H54 (cell line): Measurements from ENCODE around the gene RHCG.

Experiments
- DNase-seq: peaks from one replicate; pipeline ENCODE4 v3.0.0; 2011; ENCODE audit warnings: low spot score, mixed read lengths; ENCODE audit not compliant: insufficient read length
- FAIRE-seq: peaks from 3 replicates; lab custom pipeline; 2011; peaks lifted over from hg19 to GRCh38; lab: Jason Lieb, UNC
- POLR2A ChIP-seq: IDR thresholded peaks from 2 replicates; pipeline ENCODE4 v1.6.1; 2011; ENCODE audit warnings: low read depth, mild to moderate bottlenecking, low read length

The RHCG gene

GRCh38 chr15:89436560-89437311 lies 59.6 kb downstream of the RHCG start:
- DNase-seq (no peak), FAIRE-seq (no peak)
- TF ChIP-seq POLR2A, result no peak

- DNase-seq (no peak), FAIRE-seq (no peak)
- TF ChIP-seq POLR2A, result no peak
Observed at GRCh38 chr15:89435362-89435761, 61.0 kb downstream of the RHCG start.

- DNase-seq (no peak), FAIRE-seq (no peak)
- no peak for TF ChIP-seq POLR2A
Observed at GRCh38 chr15:89433686-89434085, 62.7 kb downstream of the RHCG start.

DNA sequence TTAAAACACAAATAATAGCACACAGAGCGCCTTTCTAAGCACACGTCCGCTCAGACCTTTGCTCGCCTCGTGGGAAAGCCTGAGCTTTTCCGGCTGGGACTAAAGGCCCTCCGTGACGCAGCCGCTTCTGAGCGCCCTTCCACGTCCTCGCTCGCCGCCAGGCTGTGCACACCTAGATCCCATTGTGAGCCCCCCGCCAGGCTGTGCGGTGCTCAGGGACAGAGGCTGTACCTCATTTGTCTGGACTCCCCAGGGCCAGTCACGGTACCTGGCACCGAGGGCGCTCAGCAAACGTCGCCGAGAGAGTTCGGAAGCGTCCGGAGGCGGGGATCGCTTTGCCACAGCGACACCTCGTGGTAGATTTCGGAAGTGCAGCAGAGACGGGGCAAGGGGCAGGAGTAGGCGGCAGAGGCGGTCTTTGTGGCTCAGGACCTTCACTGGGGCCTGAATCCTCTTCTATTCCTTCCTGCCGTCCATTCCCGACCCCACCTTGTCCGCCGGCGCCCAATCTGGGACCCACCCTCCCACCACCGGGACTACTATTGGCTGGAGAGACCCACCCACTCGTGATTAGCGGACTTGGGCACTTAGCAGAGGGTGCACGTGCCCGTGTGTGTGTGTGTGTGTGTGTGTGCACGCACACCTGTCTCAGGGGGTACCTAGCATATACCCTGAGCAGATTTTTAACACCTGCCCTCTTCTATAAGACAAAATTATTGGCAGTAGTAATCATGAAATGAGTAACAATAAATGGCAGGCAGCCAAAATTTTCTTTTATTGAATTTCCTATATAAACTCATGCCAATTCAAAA lies 65.6 kb downstream of the RHCG start:
- FAIRE-seq (no peak), DNase-seq (peak; percentile 68)
- no peak for TF ChIP-seq POLR2A

- no peak for TF ChIP-seq POLR2A
- no peak for DNase-seq
- no peak for FAIRE-seq
Observed at GRCh38 chr15:89429986-89430385, 66.4 kb downstream of the RHCG start.

GRCh38 chr15:89429023-89429422 lies 67.4 kb downstream of the RHCG start:
- FAIRE-seq, result no peak
- no peak for TF ChIP-seq POLR2A
- peak; percentile 19 for DNase-seq

DNA sequence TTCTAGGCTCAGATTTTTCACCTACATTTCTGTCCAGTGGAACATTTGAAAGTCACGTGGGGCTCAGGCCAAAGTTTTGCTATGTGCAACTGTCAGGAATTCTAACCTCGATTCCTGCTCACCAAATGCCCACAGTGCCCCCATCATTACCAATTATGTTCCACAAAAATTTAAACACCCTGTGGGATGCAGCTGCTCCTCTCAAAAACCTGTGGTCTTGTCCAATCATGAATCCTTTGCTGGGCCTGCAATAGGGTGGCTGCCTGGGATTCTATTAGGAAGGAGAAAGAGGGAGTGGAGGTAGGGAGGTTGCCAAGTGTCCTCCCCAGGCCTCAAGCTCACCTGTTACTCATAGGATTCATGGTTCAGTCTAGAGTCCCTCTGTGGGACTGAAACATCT lies 68.1 kb downstream of the RHCG start:
- FAIRE-seq, result no peak
- no peak for TF ChIP-seq POLR2A
- DNase-seq, result no peak

- TF ChIP-seq POLR2A, result no peak
- FAIRE-seq (no peak), DNase-seq (no peak)
Observed at GRCh38 chr15:89426500-89426899, 69.9 kb downstream of the RHCG start.

- no peak for TF ChIP-seq POLR2A
- FAIRE-seq (no peak), DNase-seq (no peak)
Observed at GRCh38 chr15:89423981-89424380, 72.4 kb downstream of the RHCG start.
